ENCODE data around the gene HBZ.

- TF ChIP-seq CTCF (IDR thresholded peaks at IDR 0.05; ENCODE audit: poor library complexity) (no peak), EZH2 (IDR thresholded peaks at IDR 0.05; ENCODE audit: borderline replicate concordance) (no peak), EZH2phosphoT487 (IDR thresholded peaks at IDR 0.05; ENCODE audit: low read depth, severe bottlenecking, unreplicated experiment) (no peak)
Measured at GRCh38 chr16:192686-193085, 40.2 kb downstream of the HBZ start.

All from hepatocyte (in vitro differentiated cells).